ENCODE results near the gene ZFP92.

DNA sequence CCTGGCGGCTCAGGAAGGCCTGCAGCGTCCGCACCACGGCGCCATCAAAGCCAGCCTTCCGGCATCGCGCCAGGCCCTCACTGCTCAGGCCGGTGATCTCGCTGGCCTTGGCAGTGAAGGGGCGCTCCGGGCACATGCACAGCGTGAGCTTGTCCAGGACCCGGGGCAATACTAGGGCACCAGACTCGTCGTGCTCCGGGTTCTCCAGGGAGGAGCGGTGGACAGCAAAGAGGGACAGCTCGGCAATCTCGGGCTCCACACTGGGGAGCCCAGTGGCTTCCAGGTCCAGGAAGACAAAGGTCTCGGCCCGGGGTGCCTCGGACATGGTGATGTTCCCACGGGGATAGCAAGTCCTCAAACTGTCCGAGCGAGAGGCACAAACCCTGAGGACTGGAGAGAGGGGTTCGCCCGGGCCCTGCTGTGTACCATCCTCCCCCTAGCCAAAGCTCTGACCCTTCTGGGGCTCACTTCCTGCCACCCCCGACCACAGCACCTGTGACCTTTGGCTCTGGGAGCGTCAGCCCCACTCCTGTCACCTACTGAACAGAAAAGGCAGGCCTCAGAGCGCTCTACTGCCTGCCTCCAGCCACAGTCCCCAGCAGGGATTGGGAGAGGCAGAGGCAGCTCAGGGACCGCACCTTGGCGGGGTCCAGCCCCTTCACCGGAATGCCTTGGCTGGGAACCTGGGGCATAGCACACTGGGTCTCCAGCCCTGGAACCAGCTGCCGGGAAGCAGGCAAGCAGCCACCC lies 34.0 kb downstream of the ZFP92 start:
- TF ChIP-seq CTCF (IDR thresholded peaks at IDR 0.05) (no peak), POLR2A (IDR thresholded peaks at IDR 0.05) (no peak)

All from gastroesophageal sphincter (tissue), 3 donors.